A549 (cell line): ENCODE data around the gene C19orf47.

Experiments used
- KDM1A ChIP-seq: fragments of 200-600 bp; sonication (generic); IDR thresholded peaks from 2 replicates; pipeline ENCODE4 v1.6.1; 2016; ENCODE audit warnings: low read depth, mild to moderate bottlenecking
- RNF2 ChIP-seq: fragments of 200-600 bp; sonication (generic); IDR thresholded peaks from 2 replicates; pipeline ENCODE4 v1.6.1; 2016; ENCODE audit warnings: low read depth, mild to moderate bottlenecking, antibody characterized with exemption, moderate library complexity, borderline replicate concordance

DNA sequence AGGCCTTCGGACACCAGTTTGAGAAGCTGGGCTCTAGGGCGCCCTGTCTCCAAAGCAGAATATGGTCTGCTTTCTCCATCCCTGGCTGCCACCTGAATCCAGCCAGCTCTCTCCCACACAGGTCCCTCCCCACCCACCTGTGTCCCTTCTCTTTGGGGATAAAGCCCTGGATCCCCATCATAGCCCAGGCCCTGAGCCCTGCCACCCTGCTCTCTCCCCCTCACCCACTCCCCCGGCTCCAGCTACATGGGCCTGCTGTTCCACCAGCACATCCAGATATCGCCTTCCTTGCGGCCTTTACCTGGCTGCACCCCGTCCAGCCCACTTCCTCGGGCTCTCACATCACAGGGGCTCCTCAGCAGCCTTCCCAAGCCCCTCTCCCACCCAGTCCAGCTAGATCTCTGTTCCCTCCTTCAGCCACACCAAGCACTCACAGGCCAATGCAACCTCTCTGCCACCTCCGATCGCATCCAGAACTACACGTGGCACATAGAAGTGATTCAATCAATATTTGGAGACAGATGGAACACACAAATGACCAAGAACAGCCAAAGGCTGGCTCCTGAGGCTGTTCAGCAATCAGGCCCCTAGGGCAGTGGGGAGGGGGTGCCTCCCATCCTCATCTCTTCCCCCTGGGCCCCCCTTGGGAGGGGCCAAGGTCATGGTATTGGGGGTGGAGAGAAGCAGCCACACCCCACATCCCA, 70.7 kb downstream of the C19orf47 start:
- no peak for TF ChIP-seq KDM1A
- no peak for TF ChIP-seq RNF2
